ENCODE measurements around the gene PREX1.

DNA sequence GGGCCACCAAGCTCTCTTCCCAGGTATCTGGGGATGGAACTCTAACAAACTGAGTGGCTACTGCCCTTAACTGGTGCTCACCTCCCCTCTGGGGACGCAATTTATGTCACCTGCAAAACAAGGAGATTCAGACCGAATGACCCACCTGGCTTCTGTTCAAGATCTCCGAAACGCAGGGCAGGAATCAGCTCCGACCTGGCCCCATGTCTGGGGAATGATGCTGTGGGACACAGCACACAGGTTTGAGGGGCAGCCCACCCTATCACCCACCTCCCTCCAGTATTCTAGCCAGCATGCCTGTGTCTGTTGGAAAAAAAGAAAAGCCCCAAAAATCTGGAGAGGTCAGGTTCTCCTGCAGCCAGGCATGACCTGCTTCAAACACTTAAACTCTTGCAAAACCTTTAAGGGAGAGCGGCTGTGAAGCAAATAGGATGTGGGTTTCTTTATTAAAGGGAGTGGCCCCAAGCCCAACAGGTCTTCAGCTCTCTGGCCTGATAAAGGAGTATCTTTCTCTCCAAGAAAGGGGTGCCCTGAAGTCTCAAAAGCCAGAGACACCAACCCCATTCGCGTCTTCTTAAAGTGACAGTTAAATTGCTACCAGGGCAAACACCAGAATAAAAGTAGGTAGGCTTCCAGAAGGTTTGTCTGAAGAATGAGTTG, 6.4 kb downstream of the PREX1 start:
- TF ChIP-seq POLR2A (IDR thresholded peaks at IDR 0.05) = no peak
- TF ChIP-seq, protein P1, sequence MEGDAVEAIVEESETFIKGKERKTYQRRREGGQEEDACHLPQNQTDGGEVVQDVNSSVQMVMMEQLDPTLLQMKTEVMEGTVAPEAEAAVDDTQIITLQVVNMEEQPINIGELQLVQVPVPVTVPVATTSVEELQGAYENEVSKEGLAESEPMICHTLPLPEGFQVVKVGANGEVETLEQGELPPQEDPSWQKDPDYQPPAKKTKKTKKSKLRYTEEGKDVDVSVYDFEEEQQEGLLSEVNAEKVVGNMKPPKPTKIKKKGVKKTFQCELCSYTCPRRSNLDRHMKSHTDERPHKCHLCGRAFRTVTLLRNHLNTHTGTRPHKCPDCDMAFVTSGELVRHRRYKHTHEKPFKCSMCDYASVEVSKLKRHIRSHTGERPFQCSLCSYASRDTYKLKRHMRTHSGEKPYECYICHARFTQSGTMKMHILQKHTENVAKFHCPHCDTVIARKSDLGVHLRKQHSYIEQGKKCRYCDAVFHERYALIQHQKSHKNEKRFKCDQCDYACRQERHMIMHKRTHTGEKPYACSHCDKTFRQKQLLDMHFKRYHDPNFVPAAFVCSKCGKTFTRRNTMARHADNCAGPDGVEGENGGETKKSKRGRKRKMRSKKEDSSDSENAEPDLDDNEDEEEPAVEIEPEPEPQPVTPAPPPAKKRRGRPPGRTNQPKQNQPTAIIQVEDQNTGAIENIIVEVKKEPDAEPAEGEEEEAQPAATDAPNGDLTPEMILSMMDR (IDR thresholded peaks at IDR 0.05) = no peak

Measured in adrenal gland (tissue), 5 donors.